Measurements from ENCODE around the gene KIF13A.

GRCh38 chr6:17871189-17871519 lies 116.3 kb downstream of the KIF13A start:
- no peak for TF ChIP-seq CTCF (IDR thresholded peaks at IDR 0.05; ENCODE audit: low read depth, low read length, missing input control)
- no peak for TF ChIP-seq EGR1 (IDR thresholded peaks at IDR 0.05; ENCODE audit: low read depth in 2 of 2)
- TF ChIP-seq REST (IDR thresholded peaks at IDR 0.05) = no peak
- TF ChIP-seq GABPA (IDR thresholded peaks at IDR 0.05 in 1 of 2, conservative IDR thresholded peaks at IDR 0.05 in 1 of 2) = no peak
- TF ChIP-seq NR2F2 (IDR thresholded peaks at IDR 0.05) = no peak
- TF ChIP-seq SP1 (IDR thresholded peaks at IDR 0.05) = no peak
- no peak for TF ChIP-seq MAX (IDR thresholded peaks at IDR 0.05)
- TF ChIP-seq TAF1 (conservative IDR thresholded peaks at IDR 0.05) = no peak
- TF ChIP-seq HNF4A (conservative IDR thresholded peaks at IDR 0.05) = no peak
- TF ChIP-seq RAD21 (IDR thresholded peaks at IDR 0.05) = no peak
- TF ChIP-seq JUND (IDR thresholded peaks at IDR 0.05) = no peak
- no peak for TF ChIP-seq YY1 (IDR thresholded peaks at IDR 0.05)
- TF ChIP-seq ZBTB33 (IDR thresholded peaks at IDR 0.05) = no peak
